GM12892 (cell line): ENCODE measurements around the gene PROC.
A peak's percentile ranks its signal among the peaks of the same experiment; 100 is the strongest.

Source experiments
- DNase-seq: peaks from one replicate; pipeline ENCODE4 v3.0.0; 2011; ENCODE audit not compliant: insufficient read length
- FAIRE-seq: peaks from 2 replicates; lab custom pipeline; 2011; peaks lifted over from hg19 to GRCh38; lab: Jason Lieb, UNC
- POLR2A ChIP-seq: IDR thresholded peaks from 2 replicates; pipeline ENCODE4 v1.6.1; 2011; ENCODE audit warnings: low read depth, low read length, control low read depth
- POLR2AphosphoS5 ChIP-seq: IDR thresholded peaks from 2 replicates; pipeline ENCODE4 v1.6.1; 2011; ENCODE audit warnings: low read depth, low read length, control low read depth
- TAF1 ChIP-seq: IDR thresholded peaks from 2 replicates; pipeline ENCODE4 v1.6.1; 2011; ENCODE audit warnings: low read depth, mild to moderate bottlenecking, control low read depth, low read length, borderline replicate concordance

PROC gene

DNA sequence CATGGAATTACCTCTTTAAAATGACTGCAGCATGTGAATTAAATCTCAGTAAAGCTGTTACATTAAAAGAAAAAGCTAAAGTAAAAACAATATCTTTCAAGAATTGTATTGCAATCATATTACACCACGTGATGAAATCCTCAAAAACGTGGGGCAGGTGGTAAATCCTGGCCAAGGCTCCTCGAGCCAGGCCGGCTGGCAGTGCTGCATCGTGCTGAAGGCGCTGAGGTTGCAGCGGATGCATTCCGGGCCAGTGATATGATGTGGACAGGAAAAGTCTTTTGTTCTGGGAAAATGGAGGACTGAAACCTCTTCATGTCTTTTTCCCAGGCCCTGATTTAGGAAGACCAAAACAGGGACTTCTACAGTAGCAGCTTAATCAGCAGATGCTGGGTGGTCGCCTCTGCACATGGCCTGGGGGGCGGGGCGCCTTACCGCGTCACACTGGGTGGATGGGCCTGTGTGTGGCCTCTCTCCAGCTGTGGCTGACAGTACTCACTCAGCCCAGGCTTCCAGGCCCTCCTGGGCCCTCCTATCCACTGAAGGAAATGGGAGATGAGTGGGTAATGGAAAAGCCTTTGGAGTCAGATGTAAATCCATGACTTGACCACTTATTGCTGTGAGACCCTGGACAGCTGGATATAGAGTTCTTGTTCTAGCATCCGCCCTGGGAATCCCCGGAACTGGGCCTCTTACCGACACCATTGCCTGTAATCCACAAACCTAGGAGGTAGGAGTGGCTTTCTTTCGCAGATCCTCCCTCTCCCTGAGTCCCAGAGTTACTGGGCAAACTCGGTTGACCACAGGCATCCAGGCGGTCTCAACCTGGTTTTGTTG lies 45.1 kb downstream of the PROC start:
- TF ChIP-seq POLR2AphosphoS5 (no peak), TAF1 (no peak), POLR2A (no peak)
- DNase-seq (no peak), FAIRE-seq (no peak)

DNA sequence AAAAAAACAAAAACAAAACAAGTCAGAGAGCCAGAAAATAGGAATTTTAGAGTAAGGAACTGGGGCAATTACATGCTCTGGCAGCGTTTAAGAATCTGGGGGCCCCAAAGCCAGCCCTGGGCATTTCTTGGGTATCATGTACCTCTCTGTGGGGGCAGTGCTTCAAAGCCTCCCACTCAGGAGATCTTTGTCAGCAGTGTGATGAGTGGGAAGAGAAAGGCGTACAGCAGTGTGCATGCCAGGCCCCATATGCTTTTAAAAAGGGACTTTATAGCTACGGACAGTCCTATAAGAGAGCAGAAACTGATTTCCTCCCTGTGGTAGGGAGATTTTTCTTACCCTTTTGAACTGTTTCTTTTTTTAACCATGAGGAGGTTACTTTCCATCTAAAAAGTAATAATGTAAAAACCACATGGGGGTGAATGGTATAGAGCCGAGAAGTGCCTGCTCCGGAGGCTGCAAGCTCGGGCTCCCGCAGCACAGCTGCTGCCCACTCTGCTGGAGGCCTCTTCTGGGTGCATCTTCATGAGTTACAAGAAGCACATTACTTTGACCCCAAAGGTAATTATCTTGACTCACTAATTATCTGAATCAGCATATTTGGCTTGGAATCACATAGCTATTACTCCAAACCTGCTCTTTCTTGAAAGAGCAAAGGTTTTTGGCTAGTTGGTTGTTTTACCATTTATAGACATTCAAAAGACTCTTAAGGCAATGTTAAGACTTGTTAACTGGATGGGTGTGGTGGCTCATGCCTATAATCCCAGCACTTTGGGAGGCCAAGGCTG lies 46.4 kb downstream of the PROC start:
- FAIRE-seq, result no peak
- no peak for TF ChIP-seq TAF1
- TF ChIP-seq POLR2AphosphoS5, result no peak
- no peak for TF ChIP-seq POLR2A
- DNase-seq, result no peak

DNA sequence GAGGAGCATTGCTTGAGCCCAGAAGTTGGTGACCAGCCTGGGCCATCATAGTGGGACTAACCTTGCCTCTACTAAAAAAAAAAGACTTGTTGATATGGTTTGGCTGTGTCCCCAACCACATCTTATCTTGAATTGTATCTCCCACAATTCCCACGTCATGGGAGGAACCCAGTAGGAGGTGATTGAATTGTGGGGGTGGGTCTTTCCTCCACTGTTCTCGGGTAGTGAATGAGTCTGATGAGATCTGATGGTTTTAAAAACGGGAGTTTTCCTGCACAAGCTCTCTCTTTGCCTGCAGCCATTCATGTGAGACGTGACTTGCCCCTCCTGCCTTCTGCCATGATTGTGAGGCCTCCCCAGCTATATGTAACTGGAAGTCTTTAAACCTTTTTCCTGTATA lies 47.0 kb downstream of the PROC start:
- no peak for FAIRE-seq
- no peak for TF ChIP-seq TAF1
- DNase-seq, result no peak

DNA sequence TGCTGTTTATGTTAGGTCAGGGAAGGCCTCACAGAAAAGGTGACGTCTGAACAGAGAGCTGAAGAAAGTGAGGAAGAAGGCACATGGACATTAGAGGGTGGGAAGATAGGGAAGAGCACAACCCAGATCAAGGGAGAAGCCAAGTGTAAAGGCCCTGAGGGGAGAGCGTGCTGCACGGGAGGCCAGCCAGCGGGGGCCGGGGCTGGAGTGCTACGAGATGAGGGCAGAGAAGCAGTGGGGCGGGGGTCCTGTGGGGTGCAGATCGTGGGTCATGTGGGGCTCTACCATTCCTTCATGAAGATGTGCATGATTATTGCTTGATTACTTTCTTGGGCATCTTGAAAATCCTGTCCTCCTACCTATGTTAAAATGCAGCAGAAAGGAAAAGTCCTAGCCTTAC lies 50.8 kb downstream of the PROC start:
- FAIRE-seq, result no peak
- no peak for DNase-seq
- TF ChIP-seq TAF1 (no peak), POLR2AphosphoS5 (no peak), POLR2A (no peak)

DNA sequence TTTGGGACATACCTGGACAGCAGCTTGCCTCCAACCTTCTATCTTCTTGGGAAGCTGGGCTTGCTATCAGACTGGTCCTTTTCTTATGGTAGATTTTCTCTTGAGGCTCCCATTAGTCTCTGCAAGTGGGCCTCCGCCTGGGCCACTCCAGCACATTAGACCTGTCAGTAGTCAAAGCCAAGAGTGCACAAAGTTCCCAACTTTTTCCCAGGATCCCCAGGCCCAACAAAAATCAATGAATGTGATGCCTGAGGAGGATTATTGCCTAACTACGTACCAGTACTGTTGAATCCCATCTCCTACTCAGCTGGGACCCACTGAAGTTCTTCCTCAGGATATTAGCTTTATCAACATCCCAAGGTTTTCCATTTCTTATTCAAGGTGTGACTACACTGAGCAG lies 51.7 kb downstream of the PROC start:
- FAIRE-seq (no peak), DNase-seq (no peak)
- TF ChIP-seq POLR2AphosphoS5 (no peak), POLR2A (no peak), TAF1 (no peak)

DNA sequence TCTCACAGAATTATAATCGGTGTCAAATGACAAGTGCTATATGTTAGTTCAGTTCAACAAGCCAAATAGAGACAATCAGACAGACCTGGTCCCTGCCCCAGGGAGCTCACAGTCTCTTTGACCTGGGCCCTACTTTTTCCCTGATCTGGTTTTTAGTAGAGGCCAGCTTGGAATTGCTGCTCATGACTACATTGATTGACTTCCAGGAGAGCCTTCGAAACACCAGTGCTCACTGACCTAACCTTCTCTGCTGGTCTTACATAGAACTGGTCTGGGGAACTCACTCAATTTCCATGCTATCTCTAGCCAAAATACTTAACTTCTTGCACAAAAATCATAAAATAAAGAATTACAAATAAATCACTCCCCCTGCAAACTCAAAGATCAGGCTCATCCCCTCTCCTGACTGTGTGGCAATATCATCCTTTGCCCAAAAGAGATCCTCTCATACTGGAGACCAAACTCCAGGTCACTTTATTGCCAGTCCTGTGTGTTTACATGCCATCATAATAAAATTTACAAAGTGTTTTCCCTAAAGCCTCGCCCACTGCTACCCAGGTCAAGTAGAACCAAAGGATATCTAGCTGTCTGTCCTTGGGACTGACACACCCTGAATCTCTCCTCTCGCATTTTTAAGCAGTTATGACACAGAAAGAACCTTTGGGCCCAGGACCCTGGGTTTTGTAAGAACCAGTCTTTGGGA lies 53.2 kb downstream of the PROC start:
- FAIRE-seq (no peak), DNase-seq (no peak)
- TF ChIP-seq POLR2A, result no peak
- no peak for TF ChIP-seq POLR2AphosphoS5
- TF ChIP-seq TAF1, result no peak

DNA sequence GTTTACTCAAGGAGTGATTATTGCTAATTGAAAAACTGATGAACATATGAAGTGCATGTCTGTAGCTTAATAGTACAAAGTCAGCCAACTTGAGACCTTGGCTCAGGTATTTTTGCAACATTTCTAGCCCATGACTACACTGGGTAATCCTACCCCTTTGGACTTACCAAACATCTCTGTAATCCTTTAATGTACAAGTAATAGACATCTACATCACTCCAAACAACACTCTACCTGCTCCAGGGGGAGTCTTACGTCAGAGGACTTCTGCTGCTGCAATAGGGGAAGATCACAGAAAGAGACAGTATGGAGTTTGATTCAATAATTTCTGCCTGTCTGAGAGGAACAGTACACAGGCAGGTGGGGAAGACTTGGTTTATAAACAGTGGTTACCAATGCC lies 54.0 kb downstream of the PROC start:
- DNase-seq, result no peak
- FAIRE-seq, result no peak
- TF ChIP-seq TAF1 (no peak), POLR2A (no peak), POLR2AphosphoS5 (no peak)

DNA sequence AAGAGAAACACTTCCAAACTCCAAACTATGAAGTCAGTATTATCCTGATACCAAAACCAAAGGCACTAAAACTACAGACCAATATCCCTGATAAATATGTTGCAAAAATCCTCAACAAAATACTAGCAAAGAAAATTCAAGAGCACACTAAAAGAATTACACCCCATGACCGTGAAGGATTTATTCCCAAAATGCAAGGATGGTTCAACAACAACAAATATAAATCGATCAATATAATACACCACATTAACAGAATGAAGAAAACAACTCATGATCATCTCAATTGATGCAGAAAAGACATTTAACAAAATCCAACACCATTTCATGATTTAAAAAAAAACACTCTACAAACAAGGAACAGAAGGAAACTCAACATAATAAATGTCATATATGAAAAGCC lies 57.6 kb downstream of the PROC start:
- peak; percentile 53 for FAIRE-seq

More for the DNA sequence above, 57.6 kb downstream of the PROC start:
- TF ChIP-seq POLR2A (no peak), POLR2AphosphoS5 (no peak), TAF1 (no peak)
- DNase-seq, result no peak
